ENCODE results near the gene CCNL2.

DNA sequence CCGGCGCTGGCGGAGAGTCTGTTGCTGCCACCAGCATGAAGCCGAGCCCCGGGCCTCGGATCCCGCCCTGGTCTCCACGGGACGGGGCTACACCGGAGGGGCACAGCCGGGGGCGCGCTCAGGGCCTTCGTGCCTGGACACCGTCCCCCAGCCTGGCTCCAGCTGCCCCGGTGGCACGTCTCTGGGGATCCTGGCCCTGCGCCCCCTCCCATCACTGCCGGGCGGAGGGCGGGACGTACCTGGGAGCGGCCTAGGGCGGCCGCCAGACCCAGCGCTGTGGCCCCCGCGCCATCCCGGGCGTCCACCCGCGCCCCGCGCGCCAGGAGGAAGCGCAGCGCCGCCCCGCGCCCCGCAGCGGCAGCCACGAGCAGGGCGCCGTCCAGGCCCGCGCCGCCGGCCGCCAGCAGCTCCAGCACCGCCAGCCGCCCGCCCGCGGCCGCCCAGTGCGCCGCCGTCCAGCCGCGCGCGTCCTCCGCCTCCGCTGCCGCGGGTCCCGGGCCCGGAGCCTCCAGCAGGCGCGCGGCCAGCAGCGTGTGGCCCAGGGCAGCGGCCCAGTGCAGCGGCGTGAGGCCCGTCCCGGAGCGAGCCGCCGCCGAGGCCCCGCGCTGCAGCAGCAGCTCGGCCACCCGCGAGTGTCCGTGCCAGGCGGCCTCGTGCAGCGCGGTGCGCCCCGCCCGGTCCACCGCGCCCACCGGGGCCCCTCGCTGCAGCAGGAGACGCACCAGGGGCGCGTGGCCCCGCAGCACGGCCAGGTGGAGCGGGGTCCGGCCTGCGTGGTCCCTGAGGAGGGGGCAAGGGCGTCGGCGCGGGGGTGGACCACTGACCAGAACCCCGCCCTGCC is 20.9 kb upstream of the CCNL2 start:
- TF ChIP-seq CTCF (IDR thresholded peaks at IDR 0.05; ENCODE audit: low read depth, low read length) (no peak), MYC (IDR thresholded peaks at IDR 0.05; ENCODE audit: low read depth, low read length) (no peak)
